HUES6 (cell line): ENCODE measurements around the gene RFX6.

Experiments used
- H3K27ac ChIP-seq: 2 replicates; pipeline ENCODE4 v1.7.0; 2013; ENCODE audit warnings: low read depth, mild to moderate bottlenecking, low read length, inconsistent platforms
- H3K27me3 ChIP-seq: 2 replicates; pipeline ENCODE4 v1.6.1; 2013; ENCODE audit warnings: low read length; ENCODE audit not compliant: control insufficient read depth, insufficient read depth
- H3K36me3 ChIP-seq: 2 replicates; pipeline ENCODE4 v1.6.1; 2013; ENCODE audit warnings: low read length; ENCODE audit not compliant: control insufficient read depth, insufficient read depth
- H3K4me1 ChIP-seq: 2 replicates; pipeline ENCODE4 v1.6.1; 2013; ENCODE audit warnings: low read length; ENCODE audit not compliant: control insufficient read depth, insufficient read depth
- H3K4me3 ChIP-seq: 2 replicates; pipeline ENCODE4 v1.5.1; 2013; ENCODE audit warnings: low read depth, low read length
- H3K9ac ChIP-seq: one replicate; pipeline ENCODE4 v1.6.1; 2013; ENCODE audit warnings: mild to moderate bottlenecking, low read length
- H3K9me3 ChIP-seq: 2 replicates; pipeline ENCODE4 v1.6.1; 2013; ENCODE audit warnings: low read depth, low read length; ENCODE audit not compliant: control insufficient read depth, insufficient read depth

The RFX6 gene

DNA sequence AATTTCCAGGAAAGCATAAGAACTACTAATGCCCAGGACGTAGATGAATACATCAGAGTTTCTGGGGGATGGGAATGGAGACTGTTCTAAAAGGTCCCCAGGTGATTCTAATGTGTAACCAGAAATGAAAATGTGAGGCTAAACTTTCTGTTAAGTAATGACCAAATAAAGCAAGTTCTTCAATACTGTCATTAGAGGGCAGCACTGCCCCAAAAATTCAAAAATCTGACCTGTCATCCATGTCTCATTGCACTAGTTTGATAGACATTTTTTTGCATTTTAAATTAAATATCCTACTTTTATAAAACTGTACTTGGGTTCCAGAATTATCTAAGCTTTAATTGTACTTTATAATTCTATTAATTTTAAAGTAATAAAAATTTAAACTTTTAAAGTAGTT, 94.9 kb downstream of the RFX6 start:
- H3K27ac ChIP-seq = no peak overlapping the region
- H3K36me3 ChIP-seq = no peaks in the 10 kb centered on the region
- H3K4me3 ChIP-seq = no peak overlapping the region
- no peak overlapping the region for H3K9ac ChIP-seq
- no peaks in the 10 kb centered on the region for H3K9me3 ChIP-seq
- H3K4me1 ChIP-seq = no peaks in the 10 kb centered on the region
- H3K27me3 ChIP-seq = no peaks in the 10 kb centered on the region

DNA sequence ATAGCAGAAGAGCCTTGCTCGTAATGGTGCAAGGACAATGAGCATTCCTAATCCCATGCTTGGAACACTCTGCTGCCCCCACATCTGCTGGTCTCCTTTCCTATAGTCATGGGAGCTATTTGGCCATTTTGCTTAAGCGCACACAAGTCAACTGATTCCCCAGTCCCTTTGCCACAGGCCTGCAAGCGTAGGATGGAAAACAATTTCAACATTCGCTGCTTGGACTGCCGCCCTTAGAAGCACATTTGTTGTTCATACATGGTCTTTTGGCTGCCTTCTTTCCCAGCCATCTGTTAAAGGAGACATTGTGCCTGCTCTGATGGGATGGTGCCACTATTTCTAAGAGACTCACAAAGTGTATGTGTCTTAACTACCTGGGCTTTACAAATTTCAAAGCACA, 96.9 kb downstream of the RFX6 start:
- no peak overlapping the region for H3K9ac ChIP-seq
- no peak overlapping the region for H3K27ac ChIP-seq
- no peak overlapping the region for H3K4me3 ChIP-seq
- no peaks in the 10 kb centered on the region for H3K27me3 ChIP-seq
- H3K36me3 ChIP-seq = no peaks in the 10 kb centered on the region
- no peaks in the 10 kb centered on the region for H3K4me1 ChIP-seq
- H3K9me3 ChIP-seq = no peaks in the 10 kb centered on the region

DNA sequence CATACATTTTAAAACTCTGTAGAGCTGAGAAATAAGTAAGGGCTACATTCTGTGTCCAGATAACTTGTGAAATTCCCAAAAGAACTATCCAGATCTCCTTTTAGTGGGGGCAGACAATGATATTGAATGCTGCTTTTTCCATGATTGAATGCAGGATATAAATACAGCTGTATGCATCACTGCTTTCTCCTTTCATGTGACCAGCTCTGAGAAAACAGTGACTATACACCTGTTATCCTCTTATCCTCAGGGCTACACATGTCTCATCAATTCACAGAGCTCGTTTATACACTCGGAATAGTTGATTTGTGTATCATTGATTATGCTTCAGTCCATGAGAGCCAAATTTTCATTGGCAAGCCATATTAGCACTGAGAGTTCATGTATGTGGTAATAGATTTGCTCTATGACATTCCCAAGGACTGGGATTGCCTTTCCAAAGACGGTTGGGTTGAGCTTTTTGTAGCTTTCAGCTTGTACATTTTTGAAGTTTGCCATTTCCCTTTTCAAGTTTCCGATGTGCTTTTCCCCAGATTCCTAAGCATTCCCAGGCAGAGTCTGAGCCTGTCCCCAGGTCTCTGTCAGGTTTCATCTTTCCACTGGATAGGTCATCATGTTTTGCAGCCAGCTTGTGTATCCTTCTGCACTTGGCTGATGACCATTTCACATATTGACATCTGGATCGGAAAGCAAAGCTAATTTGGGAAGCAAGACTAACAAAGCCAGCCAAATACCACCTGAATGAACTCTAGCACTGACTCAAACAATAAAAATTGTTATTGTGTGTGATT, 97.7 kb downstream of the RFX6 start:
- no peaks in the 10 kb centered on the region for H3K4me1 ChIP-seq
- H3K27ac ChIP-seq = no peak overlapping the region
- no peak overlapping the region for H3K9ac ChIP-seq
- H3K4me3 ChIP-seq = no peak overlapping the region
- no peaks in the 10 kb centered on the region for H3K36me3 ChIP-seq
- no peaks in the 10 kb centered on the region for H3K27me3 ChIP-seq
- H3K9me3 ChIP-seq = no peaks in the 10 kb centered on the region

DNA sequence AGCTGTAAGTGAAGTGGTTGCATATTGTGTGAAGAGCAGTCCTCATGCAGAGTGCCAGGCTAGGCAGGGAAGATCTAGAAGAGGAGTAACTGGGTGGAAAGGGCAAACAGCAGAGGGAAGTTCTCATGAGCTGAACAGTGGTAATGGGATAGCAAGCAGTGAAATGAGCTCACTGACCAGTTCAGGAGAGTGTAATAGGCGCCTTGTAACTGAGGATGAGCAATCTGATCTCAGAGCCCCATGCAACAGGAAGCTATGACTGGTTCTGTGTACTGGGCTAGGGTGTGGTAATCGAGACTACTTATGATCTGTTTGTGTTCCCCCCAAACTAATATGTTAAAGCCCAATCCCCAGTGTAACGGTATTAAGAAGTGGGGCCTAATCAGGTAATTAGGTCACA, 98.6 kb downstream of the RFX6 start:
- H3K27ac ChIP-seq = no peak overlapping the region
- H3K4me1 ChIP-seq = no peaks in the 10 kb centered on the region
- no peaks in the 10 kb centered on the region for H3K36me3 ChIP-seq
- no peak overlapping the region for H3K9ac ChIP-seq
- H3K4me3 ChIP-seq = no peak overlapping the region
- H3K9me3 ChIP-seq = no peaks in the 10 kb centered on the region
- no peaks in the 10 kb centered on the region for H3K27me3 ChIP-seq

DNA sequence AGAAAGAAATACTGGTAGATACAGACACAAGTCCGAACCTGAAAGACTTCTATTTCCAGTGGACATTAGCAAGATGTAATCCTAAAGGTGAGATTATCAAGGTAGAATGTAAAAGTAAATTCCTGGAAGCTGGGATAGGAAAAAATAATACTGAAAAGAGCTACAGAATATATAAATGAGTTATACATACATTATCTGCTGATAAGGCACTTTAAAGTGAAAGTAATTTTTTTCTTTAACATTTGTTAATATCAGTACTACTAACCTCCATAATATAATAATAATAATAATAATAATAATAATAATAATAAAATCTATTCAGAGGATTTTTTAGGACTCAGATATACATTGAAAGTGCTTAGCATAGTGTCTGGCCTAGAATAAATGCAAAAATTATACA, 102.5 kb downstream of the RFX6 start:
- H3K9ac ChIP-seq = no peak overlapping the region
- H3K9me3 ChIP-seq = peaks cover 8% of the 10 kb centered on the region
- H3K27me3 ChIP-seq = no peaks in the 10 kb centered on the region
- H3K36me3 ChIP-seq = no peaks in the 10 kb centered on the region
- no peaks in the 10 kb centered on the region for H3K4me1 ChIP-seq
- H3K27ac ChIP-seq = no peak overlapping the region
- no peak overlapping the region for H3K4me3 ChIP-seq
